NCI-H748 treated with DMSO at 0.1 percent for 48 hours (cell line): ENCODE results near the gene LRP1-AS.

Experiments
- DNase-seq: peaks from one replicate; lab custom pipeline; 2025; lab: John Stamatoyannopoulos, UW

The LRP1-AS gene

GRCh38 chr12:57119294-57120085 lies 27.9 kb downstream of the LRP1-AS start:
- DNase-seq: no peak

- no peak for DNase-seq
These were observed 28.6 kb downstream of the LRP1-AS start for GRCh38 chr12:57118711-57119271.

- DNase-seq: no peak
These were observed 30.7 kb downstream of the LRP1-AS start for GRCh38 chr12:57116580-57117281.

- DNase-seq: no peak
These were observed 34.7 kb downstream of the LRP1-AS start for GRCh38 chr12:57112492-57113294.

- DNase-seq: no peak
These were observed 36.2 kb downstream of the LRP1-AS start, which contains the start of gene STAT6 for GRCh38 chr12:57111031-57111734. TSS of gene STAT6 (minus strand) at chr12:57111362. CDS start at chr12:57108278, 3,084 bp downstream.

GRCh38 chr12:57110104-57111030 lies 37.1 kb downstream of the LRP1-AS start:
- no peak for DNase-seq

GRCh38 chr12:57109207-57110103 lies 38.0 kb downstream of the LRP1-AS start:
- DNase-seq: no peak

- DNase-seq: no peak
These were observed 39.8 kb downstream of the LRP1-AS start for GRCh38 chr12:57107456-57108155.

GRCh38 chr12:57106021-57106708 lies 41.3 kb downstream of the LRP1-AS start:
- DNase-seq: no peak

- no peak for DNase-seq
These were observed 42.2 kb downstream of the LRP1-AS start for GRCh38 chr12:57105011-57105753.

GRCh38 chr12:57104292-57104910 lies 43.0 kb downstream of the LRP1-AS start:
- DNase-seq: no peak

GRCh38 chr12:57103856-57104255 lies 43.6 kb downstream of the LRP1-AS start:
- DNase-seq: no peak

- no peak for DNase-seq
These were observed 45.3 kb downstream of the LRP1-AS start for GRCh38 chr12:57101892-57102695.

- no peak for DNase-seq
These were observed 47.7 kb downstream of the LRP1-AS start for GRCh38 chr12:57099766-57100165.

GRCh38 chr12:57099047-57099714 lies 48.2 kb downstream of the LRP1-AS start:
- no peak for DNase-seq
